ENCODE results near the gene PML. TPM values are rescaled to one million over a fixed set of nuclear protein-coding genes. Genes with fewer than 3 reads are reported as not detected.

Gene PML
- polyA plus RNA-seq, 3 donors: 13.1 to 40.7 (median 20.6) TPM

- intact Hi-C loops (cut with micrococcal nuclease): no loop called here
- no peak overlapping the region for H3K9ac ChIP-seq (ENCODE audit: insufficient read depth, low read length, poor library complexity, severe bottlenecking)
- no peak overlapping the region for H3K27ac ChIP-seq (ENCODE audit: low read depth in 1 of 2, low read length in 2 of 2)
- H3K4me3 ChIP-seq (replicated peaks in 1 of 3; ENCODE audit: low read depth in 2 of 3, low read length in 3 of 3): no peak overlapping the region
- TF ChIP-seq CTCF (IDR thresholded peaks at IDR 0.05): no peak
- no peaks in the 10 kb centered on the region for H3K27me3 ChIP-seq (ENCODE audit: control insufficient read depth in 2 of 2, insufficient read depth in 2 of 2, low read length in 2 of 2)
- H3K79me2 ChIP-seq (ENCODE audit: insufficient read depth, low read length): peaks cover 8% of the 10 kb centered on the region
- peaks cover 30 to 38% of the 10 kb centered on the region in 2 donors for H3K4me1 ChIP-seq (ENCODE audit: control insufficient read depth in 1 of 2, insufficient read depth in 2 of 2, low read length in 2 of 2)
- H4K20me1 ChIP-seq (ENCODE audit: insufficient read depth, low read length): no peaks in the 10 kb centered on the region
- Mint-ChIP-seq H3K36me3 (peaks cover 15 to 30% of the 10 kb centered on the region in 2 donors), H3K9me3 (no peaks in the 10 kb centered on the region), H3K4me1 (peaks cover 26% of the 10 kb centered on the region), H3K4me3 (no peak overlapping the region), H3K27me3 (ENCODE audit: low read depth in 3 of 3) (peaks cover 0 to 2% (median 0%) of the 10 kb centered on the region in 3 donors), H3K27ac (no peak overlapping the region)
- peaks cover 0 to 9% of the 10 kb centered on the region in 2 donors for H3K36me3 ChIP-seq (replicated peaks in 1 of 2; ENCODE audit: control insufficient read depth in 1 of 2, insufficient read depth in 2 of 2, low read length in 2 of 2)
- no peaks in the 10 kb centered on the region for H3K9me3 ChIP-seq (replicated peaks in 1 of 2; ENCODE audit: control insufficient read depth in 1 of 2, insufficient read depth in 1 of 2, low read length in 2 of 2)
- WGBS (ENCODE audit: insufficient coverage): 85% methylated on average over 2 of the region's 4 CpGs
- no peak overlapping the region for H2AFZ ChIP-seq (ENCODE audit: insufficient read depth, low read depth, low read length, poor library complexity, severe bottlenecking)
- H3K4me2 ChIP-seq (replicated peaks; ENCODE audit: extremely low read depth, low read length, poor library complexity, severe bottlenecking): no peak overlapping the region
- no peak for DNase-seq
Measured at GRCh38 chr15:73987250-73987649, 7.3 kb upstream of the PML start.

GRCh38 chr15:73987681-73988444, 6.7 kb upstream of the PML start:
- Histone ChIP-seq H4K20me1 (ENCODE audit: insufficient read depth, low read length) (no peaks in the 10 kb centered on the region), H3K9ac (ENCODE audit: insufficient read depth, low read length, poor library complexity, severe bottlenecking) (no peak overlapping the region), H3K4me3 (replicated peaks in 1 of 3; ENCODE audit: low read depth in 2 of 3, low read length in 3 of 3) (no peak overlapping the region), H3K79me2 (ENCODE audit: insufficient read depth, low read length) (peaks cover 8% of the 10 kb centered on the region), H3K9me3 (replicated peaks in 1 of 2; ENCODE audit: control insufficient read depth in 1 of 2, insufficient read depth in 1 of 2, low read length in 2 of 2) (no peaks in the 10 kb centered on the region), H3K36me3 (replicated peaks in 1 of 2; ENCODE audit: control insufficient read depth in 1 of 2, insufficient read depth in 2 of 2, low read length in 2 of 2) (peaks cover 0 to 9% of the 10 kb centered on the region in 2 donors), H3K27ac (ENCODE audit: low read depth in 1 of 2, low read length in 2 of 2) (no peak overlapping the region), H3K4me1 (ENCODE audit: control insufficient read depth in 1 of 2, insufficient read depth in 2 of 2, low read length in 2 of 2) (peaks cover 30 to 38% of the 10 kb centered on the region in 2 donors), H3K27me3 (ENCODE audit: control insufficient read depth in 2 of 2, insufficient read depth in 2 of 2, low read length in 2 of 2) (no peaks in the 10 kb centered on the region), H2AFZ (ENCODE audit: insufficient read depth, low read depth, low read length, poor library complexity, severe bottlenecking) (no peak overlapping the region), H3K4me2 (replicated peaks; ENCODE audit: extremely low read depth, low read length, poor library complexity, severe bottlenecking) (no peak overlapping the region)
- peak in 1 of 3 donors; percentile 62 for DNase-seq
- peaks cover 26% of the 10 kb centered on the region for H3K4me1 Mint-ChIP-seq
- H3K27me3 Mint-ChIP-seq (ENCODE audit: low read depth in 3 of 3): peaks cover 0 to 2% (median 0%) of the 10 kb centered on the region in 3 donors
- H3K4me3 Mint-ChIP-seq: no peak overlapping the region
- WGBS (ENCODE audit: insufficient coverage): 61% methylated on average over 6 of the region's 9 CpGs
- no peaks in the 10 kb centered on the region for H3K9me3 Mint-ChIP-seq
- no peak overlapping the region for H3K27ac Mint-ChIP-seq
- intact Hi-C loops (cut with micrococcal nuclease): no loop called here
- TF ChIP-seq CTCF (IDR thresholded peaks at IDR 0.05): no peak
- H3K36me3 Mint-ChIP-seq: peaks cover 15 to 30% of the 10 kb centered on the region in 2 donors
